ENCODE data around the gene DGKE.

GRCh38 chr17:56793531-56793930 lies 40.4 kb upstream of the DGKE start:
- TF ChIP-seq POLR2A (IDR thresholded peaks at IDR 0.05; ENCODE audit: control extremely low read depth in 1 of 2, low read depth in 2 of 2, low read length in 2 of 2) (no peak), ZNF274 (IDR thresholded peaks at IDR 0.05; ENCODE audit: borderline replicate concordance, extremely low read depth, low read length) (no peak), TAF7 (optimal IDR thresholded peaks at IDR 0.05; ENCODE audit: borderline replicate concordance, low read depth, low read length) (no peak), CEBPB (IDR thresholded peaks at IDR 0.05; ENCODE audit: low read depth, low read length) (no peak), EZH2 (IDR thresholded peaks at IDR 0.05; ENCODE audit: low read depth, low read length, severe bottlenecking) (no peak), POLR2AphosphoS5 (IDR thresholded peaks at IDR 0.05; ENCODE audit: low read depth, low read length) (no peak), ASH2L (IDR thresholded peaks at IDR 0.05; ENCODE audit: low read length) (no peak)
- TF ChIP-seq, protein P1, sequence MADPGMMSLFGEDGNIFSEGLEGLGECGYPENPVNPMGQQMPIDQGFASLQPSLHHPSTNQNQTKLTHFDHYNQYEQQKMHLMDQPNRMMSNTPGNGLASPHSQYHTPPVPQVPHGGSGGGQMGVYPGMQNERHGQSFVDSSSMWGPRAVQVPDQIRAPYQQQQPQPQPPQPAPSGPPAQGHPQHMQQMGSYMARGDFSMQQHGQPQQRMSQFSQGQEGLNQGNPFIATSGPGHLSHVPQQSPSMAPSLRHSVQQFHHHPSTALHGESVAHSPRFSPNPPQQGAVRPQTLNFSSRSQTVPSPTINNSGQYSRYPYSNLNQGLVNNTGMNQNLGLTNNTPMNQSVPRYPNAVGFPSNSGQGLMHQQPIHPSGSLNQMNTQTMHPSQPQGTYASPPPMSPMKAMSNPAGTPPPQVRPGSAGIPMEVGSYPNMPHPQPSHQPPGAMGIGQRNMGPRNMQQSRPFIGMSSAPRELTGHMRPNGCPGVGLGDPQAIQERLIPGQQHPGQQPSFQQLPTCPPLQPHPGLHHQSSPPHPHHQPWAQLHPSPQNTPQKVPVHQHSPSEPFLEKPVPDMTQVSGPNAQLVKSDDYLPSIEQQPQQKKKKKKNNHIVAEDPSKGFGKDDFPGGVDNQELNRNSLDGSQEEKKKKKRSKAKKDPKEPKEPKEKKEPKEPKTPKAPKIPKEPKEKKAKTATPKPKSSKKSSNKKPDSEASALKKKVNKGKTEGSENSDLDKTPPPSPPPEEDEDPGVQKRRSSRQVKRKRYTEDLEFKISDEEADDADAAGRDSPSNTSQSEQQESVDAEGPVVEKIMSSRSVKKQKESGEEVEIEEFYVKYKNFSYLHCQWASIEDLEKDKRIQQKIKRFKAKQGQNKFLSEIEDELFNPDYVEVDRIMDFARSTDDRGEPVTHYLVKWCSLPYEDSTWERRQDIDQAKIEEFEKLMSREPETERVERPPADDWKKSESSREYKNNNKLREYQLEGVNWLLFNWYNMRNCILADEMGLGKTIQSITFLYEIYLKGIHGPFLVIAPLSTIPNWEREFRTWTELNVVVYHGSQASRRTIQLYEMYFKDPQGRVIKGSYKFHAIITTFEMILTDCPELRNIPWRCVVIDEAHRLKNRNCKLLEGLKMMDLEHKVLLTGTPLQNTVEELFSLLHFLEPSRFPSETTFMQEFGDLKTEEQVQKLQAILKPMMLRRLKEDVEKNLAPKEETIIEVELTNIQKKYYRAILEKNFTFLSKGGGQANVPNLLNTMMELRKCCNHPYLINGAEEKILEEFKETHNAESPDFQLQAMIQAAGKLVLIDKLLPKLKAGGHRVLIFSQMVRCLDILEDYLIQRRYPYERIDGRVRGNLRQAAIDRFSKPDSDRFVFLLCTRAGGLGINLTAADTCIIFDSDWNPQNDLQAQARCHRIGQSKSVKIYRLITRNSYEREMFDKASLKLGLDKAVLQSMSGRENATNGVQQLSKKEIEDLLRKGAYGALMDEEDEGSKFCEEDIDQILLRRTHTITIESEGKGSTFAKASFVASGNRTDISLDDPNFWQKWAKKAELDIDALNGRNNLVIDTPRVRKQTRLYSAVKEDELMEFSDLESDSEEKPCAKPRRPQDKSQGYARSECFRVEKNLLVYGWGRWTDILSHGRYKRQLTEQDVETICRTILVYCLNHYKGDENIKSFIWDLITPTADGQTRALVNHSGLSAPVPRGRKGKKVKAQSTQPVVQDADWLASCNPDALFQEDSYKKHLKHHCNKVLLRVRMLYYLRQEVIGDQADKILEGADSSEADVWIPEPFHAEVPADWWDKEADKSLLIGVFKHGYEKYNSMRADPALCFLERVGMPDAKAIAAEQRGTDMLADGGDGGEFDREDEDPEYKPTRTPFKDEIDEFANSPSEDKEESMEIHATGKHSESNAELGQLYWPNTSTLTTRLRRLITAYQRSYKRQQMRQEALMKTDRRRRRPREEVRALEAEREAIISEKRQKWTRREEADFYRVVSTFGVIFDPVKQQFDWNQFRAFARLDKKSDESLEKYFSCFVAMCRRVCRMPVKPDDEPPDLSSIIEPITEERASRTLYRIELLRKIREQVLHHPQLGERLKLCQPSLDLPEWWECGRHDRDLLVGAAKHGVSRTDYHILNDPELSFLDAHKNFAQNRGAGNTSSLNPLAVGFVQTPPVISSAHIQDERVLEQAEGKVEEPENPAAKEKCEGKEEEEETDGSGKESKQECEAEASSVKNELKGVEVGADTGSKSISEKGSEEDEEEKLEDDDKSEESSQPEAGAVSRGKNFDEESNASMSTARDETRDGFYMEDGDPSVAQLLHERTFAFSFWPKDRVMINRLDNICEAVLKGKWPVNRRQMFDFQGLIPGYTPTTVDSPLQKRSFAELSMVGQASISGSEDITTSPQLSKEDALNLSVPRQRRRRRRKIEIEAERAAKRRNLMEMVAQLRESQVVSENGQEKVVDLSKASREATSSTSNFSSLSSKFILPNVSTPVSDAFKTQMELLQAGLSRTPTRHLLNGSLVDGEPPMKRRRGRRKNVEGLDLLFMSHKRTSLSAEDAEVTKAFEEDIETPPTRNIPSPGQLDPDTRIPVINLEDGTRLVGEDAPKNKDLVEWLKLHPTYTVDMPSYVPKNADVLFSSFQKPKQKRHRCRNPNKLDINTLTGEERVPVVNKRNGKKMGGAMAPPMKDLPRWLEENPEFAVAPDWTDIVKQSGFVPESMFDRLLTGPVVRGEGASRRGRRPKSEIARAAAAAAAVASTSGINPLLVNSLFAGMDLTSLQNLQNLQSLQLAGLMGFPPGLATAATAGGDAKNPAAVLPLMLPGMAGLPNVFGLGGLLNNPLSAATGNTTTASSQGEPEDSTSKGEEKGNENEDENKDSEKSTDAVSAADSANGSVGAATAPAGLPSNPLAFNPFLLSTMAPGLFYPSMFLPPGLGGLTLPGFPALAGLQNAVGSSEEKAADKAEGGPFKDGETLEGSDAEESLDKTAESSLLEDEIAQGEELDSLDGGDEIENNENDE (IDR thresholded peaks at IDR 0.05; ENCODE audit: insufficient replicate concordance, low read length): no peak
